ENCODE results near the gene PARP2.
"Not testable (repeated sequence)": the region's sequence is repeated elsewhere in the genome, so short reads cannot be mapped to it uniquely, and the experiment has no call there.

PARP2 gene, protein sequence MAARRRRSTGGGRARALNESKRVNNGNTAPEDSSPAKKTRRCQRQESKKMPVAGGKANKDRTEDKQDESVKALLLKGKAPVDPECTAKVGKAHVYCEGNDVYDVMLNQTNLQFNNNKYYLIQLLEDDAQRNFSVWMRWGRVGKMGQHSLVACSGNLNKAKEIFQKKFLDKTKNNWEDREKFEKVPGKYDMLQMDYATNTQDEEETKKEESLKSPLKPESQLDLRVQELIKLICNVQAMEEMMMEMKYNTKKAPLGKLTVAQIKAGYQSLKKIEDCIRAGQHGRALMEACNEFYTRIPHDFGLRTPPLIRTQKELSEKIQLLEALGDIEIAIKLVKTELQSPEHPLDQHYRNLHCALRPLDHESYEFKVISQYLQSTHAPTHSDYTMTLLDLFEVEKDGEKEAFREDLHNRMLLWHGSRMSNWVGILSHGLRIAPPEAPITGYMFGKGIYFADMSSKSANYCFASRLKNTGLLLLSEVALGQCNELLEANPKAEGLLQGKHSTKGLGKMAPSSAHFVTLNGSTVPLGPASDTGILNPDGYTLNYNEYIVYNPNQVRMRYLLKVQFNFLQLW

DNA sequence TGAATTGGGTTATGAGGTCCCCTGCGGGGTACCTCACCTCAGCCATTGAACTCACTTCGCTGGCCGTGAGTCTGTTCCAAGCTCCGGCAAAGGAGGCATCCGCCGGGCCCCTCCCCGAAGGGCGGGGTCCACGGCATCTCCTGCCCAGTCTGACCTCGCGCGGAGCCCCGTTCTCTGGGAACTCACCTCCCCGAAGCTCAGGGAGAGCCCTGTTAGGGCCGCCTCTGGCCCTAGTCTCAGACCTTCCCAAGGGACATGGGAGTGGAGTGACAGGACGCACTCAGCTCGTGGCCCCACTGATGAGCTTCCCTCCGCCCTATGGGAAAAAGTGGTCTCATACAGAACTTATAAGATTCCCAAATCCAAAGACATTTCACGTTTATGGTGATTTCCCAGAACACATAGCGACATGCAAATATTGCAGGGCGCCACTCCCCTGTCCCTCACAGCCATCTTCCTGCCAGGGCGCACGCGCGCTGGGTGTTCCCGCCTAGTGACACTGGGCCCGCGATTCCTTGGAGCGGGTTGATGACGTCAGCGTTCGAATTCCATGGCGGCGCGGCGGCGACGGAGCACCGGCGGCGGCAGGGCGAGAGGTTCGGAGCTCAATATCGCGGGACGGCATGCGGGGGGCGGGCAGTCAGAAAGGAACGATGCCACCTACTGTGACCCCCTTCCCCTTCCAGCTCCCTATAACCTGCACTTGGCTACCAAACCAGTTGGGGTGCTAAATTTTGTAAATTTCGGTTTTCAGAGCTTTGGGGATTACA lies at the start of gene PARP2:
Gene PARP2 (plus strand): TSS at position 544 of the 770 bp plus-strand sequence. CDS start 7 bp downstream, at position 551.
- DNase-seq (ENCODE audit: low read depth in 2 of 2): peak; percentile 95 to 97

DNA sequence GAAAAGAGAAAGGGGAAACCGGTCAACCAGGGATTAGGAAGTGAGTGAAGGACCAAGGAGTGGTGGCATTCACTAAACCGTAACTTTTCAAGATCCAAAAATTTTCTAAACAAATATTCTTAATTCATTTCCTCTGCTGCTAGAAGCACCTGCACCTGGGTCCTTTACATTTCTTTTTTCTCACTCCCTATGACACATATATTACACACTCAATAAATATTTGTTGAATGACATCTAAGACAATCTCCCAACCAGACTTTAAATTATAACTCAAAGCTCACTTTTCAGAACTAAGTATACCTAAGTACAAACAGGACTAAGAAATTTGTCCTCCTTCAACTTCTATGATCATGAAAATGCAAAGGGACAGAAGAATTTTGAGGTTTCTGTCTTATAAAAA lies 48.8 kb upstream of the PARP2 start:
- no peak for DNase-seq (ENCODE audit: low read depth in 2 of 2)

DNA sequence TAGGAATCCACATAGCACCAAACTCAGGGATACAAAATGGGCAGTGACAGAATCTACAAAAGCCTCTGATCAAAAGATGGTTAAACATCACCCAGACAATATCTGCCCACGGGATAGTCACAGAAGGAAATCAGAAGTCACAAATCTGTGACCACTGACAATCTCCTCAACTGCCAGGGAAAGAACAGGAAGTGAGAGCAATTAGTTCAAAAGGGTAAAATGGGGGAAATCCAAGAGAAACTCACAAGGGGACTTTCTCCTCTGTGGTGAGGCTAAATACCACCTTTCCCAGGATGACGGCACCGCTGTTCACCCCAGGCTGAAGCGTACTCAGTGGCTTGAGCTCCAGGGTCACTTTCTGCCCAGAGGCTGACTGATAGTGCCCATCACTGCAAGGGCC lies 48.4 kb upstream of the PARP2 start:
- no peak for DNase-seq (ENCODE audit: low read depth in 2 of 2)

DNA sequence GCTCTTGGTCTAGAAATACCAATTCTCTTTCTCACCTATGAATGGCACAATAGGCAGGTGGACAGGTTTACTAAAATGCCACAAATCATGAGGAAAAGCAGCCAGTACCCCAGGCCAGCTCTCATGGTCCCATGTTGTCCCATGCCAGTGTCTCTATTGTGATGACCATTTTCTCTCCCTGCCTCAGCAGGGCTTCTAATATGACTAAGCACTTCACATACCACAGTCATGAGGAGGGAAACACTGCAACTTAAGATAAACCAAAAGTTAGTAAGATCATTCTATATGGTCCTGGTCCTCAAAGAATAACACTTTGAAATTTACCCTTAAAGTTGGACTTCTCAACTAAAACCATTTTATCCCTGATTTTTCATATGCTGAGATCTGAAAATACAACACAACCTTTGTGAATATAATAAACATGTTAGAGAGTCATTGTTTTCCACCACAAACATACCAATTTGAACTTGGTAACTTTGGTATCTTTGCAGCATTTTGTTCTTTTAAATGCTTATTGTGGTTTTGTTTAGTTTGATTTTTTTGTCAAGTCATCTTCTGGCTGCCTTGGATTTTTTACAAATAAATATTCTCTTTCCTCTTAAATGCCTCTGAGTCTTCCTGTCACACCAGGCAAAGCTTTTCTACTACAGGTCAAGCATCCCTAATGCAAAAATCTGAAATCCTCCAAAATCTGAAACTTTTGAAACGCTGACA lies 41.2 kb upstream of the PARP2 start:
- DNase-seq (ENCODE audit: low read depth in 2 of 2): no peak

DNA sequence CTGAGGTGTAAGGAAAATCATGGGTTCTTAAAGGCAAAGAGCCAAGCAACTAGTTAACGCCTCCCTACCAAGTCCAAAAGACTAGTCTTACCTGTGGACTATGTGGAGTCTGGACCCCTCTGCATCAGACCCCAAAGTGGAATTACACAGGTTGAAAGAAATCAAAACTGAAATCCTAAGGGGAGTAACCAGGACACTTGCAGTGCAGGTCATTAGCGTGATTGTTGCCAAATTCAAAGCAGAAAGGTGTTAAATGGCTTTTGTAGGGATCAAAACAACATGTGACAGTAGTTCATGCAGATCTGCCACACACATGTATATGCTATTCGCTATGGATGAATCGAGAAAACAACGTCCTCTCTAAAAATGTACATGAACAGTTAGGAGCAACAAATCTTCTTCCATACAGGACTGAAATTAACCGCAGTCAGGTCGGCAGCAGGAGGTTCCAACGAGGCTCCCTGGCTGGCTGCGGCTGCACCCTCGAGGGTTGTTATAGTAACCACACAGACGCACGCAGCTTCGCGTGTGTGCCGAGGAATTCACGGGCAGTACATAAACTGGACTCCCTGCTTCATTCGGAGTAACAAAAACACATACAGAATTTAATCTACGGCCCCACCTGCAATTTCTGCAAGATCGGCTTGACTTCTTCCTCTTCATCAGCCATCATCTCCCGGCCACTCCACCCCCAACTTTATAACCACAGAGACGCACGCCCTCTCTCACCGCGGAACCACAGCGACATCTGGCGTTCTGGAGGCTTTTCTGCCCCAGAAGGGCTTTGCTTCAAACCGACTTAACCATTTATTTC lies 38.0 kb upstream of the PARP2 start, which contains the start of gene TTC5:
Gene TTC5 (minus strand): TSS at position 687 of the 814 bp plus-strand sequence. CDS start 14 bp downstream, at position 673.
- DNase-seq (ENCODE audit: low read depth in 2 of 2): peak; percentile 71 to 81

DNA sequence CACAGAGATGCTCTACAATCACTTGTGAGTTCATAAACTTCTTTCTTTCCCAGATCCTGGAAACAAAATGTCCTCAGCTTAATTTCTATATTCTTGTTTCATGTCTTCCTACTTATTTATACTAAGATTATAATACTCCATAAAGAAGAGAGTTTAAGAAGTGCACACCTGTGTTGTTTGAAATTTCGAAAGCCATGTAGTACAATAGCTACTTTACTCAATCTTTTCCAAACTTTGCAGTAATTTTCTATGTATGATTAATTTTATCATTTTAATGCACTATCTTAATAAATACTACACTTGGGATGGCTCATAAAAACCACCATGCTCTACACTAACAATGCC lies 37.4 kb upstream of the PARP2 start:
- no peak for DNase-seq (ENCODE audit: low read depth in 2 of 2)

DNA sequence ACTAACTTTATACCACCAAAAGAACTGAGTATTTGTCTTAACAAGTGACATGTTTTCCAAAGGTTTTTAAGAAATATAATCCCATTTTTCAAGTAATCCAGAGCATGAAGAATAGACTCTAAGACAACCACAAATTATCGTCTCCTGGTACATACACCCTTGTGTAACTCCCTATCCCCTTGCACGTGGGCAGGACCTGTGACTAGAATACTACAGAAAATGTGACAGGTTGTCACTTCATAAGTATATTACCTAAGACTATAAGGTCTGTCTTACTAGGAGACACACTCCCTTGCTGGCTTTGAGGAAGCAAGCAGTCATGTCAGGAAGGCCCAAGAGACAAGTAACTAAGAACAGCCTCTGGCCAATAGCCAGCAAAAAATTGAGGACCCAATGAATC lies 29.4 kb upstream of the PARP2 start:
- DNase-seq (ENCODE audit: low read depth in 2 of 2): no peak

DNA sequence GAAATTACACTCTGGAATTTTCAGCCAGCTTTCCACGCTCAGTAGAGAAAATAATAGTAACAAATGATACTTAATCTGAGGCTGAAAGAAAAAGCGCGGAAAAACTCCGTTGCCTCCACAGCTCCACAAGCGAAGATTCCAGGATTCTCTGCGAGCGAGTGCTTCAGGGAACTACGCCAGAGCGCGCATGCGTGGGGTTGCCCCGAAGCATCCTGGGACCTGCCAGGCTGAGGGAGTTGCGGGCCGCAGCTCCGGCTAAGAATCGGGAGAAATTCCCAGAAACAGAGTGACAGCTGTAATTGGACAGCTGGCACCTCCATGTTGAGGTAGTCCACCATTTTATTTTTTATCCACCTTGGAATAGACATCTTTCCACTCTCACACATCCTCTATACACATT lies 25.7 kb upstream of the PARP2 start:
- no peak for DNase-seq (ENCODE audit: low read depth in 2 of 2)

DNA sequence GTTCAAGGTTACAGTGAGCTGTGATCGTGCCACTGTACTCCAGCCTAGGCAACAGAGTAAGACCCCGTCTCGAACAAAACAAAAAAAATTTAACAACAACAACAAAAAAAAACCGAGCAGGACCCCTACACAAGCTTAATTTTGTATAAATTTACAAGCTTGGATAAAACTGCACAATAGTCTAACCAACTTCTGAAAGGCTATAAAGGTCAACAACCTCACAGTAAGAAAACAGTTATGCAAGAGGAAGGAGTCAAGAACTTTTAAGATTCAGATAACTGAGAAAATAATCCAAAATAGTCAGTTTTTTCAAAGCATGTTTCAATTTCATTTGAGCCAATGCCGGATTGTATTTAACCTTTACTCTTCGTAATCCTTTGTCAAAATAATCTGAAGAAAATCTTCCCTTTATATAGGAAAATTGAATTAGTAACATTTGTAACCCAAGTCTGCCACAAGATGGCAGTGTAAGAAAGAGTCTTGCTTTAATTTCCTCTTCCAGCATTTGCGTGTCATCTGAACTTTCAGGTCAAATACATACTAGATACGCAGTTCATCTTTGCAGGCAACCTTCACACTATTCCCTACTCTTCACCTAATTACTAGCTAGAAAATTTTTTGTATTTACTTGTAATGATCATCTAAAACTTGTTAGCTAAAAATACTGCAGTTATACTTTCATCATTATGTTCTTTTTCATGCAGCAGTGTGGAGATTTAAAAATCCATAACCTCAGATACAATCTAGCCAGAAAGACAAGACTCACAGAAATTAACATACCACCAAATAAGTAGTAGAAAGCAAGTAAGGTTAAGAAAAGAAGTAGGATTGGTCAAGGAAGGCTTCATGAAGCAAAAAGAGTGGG lies 16.2 kb upstream of the PARP2 start:
- no peak for DNase-seq (ENCODE audit: low read depth in 2 of 2)

DNA sequence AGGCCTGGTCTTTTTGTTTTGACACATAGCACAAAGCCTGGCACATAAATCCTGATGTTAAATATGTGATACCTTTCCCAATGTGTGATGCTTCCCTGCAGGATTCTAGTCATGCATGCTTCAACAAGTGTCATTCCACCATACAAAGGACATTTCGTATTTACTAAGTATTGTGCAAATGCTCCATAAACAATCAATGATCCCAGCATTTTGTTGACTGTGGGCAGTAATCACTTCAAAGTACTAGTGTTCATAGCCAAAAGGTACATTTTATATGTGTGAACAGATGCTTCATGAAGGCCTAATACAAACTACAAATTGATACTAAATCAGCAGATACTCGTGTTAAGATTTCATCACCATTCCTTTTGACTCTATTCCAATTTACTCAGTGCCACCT lies 14.7 kb upstream of the PARP2 start:
- DNase-seq (ENCODE audit: low read depth in 2 of 2): no peak

DNA sequence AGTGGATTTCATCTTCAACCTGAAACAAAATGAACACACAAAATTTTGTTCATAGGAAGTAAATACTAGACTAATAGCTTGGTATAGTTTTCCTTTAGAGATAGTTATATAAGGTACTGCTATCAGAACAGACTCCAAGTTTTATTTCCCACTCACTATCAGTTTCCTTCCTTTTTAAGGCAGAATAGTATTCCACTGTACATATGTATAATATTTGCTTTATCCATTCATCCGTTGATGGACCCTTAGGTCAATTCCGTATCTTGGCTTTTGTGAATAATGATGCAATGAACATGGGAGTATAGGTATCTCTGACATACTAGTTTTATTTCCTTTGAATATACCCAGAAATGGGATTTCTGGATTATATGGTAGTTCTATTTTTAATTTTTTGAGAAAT lies 14.1 kb upstream of the PARP2 start:
- DNase-seq (ENCODE audit: low read depth in 2 of 2): no peak

DNA sequence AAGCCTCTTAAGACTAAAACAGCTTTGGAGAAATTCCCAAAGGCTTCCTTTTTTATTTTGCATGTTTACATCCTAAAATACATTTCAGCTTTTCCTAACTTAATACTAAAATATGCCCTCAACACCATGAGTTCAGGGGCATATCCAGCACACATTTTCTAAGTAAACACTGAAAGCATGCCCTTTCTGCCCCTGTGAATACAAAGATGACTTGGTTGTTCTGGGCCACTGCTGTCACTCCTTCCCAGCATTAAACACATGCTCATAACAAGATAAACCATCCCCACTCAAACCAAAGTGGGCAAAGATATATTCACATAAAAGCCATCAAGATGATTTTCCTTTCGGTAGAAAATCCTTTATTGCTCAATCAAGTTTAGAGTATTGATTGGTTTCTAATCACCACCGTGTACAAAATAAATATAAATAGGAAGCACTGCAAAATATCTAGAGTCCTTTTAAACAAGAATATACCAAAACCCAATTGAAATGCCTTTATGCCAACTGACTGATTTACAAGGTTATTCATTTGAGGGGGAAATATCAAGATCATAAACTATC lies 12.3 kb upstream of the PARP2 start:
- no peak for DNase-seq (ENCODE audit: low read depth in 2 of 2)

DNA sequence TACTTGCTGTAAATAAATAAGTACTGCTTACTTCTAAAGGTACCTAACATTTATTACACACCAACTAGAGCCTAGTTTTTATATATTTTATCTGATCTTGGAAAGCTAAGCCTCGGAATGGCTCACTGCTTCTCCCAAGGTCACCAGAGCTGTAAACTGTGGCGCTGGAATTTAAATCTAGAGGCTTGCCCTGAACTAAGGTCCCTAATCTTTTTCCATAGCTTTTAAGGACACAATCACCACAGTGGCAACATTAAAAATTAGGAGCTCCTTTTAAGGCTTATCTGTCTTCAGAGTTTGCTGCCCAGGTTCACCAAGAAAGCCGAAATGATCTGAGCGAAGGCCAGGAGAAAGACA lies 11.0 kb upstream of the PARP2 start:
- DNase-seq (ENCODE audit: low read depth in 2 of 2): no peak

DNA sequence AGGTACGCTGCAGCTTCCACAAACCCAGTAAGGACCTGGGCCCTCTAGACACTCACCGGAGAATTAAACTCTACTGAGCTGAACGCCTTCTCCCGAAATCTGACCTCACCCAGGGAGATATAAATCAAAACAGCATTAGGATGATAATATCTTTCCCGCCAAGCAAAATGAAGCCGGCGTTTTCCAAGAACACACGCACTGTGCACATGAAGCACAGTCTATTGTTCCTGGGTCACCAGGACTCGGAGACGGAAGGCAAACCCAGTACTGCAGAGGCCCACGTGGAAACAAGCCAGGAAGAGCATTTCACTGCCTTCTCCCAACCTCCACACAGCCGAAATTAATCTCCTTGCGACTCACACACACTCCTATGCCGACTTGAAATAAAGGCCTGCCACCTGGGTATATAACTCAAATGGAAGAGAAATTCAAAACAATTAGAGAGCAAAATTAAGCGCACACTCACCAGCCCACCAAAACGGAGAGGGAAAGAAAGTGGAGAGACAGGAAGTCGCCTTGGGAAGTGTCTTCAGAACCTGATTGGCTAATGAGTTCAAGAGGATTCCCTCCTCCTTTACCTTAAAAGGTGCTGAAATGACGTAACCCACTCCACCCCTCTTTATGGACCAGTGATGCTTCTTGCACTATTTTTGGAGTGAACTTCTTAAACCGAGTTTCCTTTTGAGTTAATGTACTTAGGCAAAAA lies 10.5 kb upstream of the PARP2 start, which contains the start of gene CCNB1IP1:
Gene CCNB1IP1 (minus strand): TSS at position 492 of the 706 bp plus-strand sequence. CDS start 16,756 bp downstream, outside the sequence.
- DNase-seq (ENCODE audit: low read depth in 2 of 2): peak in 1 of 2 donors; percentile 32

DNA sequence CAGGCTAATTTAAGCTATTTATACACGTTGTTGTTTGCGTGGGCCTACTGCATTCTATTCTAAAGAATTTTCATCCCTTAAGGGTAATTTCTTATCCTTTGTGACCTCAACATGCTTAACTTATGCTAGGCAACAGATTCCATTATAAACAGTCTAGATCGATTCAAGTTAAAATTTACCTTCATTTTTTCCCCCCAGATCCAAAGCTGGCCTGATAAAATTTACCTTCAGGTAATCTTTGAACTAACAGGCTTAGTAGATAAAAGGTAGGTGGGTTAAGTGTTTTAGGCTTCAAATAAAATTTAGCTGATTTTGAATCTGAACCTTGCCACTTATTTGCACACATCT lies 10.0 kb upstream of the PARP2 start:
- no peak for DNase-seq (ENCODE audit: low read depth in 2 of 2)

DNA sequence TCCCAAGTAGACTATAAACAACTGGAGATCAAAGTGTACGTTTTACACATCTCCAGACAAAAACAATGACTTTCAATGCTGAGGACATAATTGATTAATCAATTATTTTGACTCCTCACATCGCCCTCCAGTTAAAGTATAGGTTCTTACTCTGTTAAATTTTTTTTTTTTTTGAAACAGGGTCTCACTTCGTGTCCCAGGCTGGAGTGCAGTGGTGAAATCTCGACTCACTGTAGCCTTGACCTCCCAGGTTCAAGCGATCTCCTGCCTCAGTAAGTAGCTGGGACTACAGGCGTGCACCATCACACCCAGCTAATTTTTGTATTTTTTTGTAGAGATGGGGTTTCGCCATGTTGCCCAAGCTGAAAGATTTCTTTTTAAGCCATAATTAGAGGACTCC lies 9.4 kb upstream of the PARP2 start:
- no peak for DNase-seq (ENCODE audit: low read depth in 2 of 2)

DNA sequence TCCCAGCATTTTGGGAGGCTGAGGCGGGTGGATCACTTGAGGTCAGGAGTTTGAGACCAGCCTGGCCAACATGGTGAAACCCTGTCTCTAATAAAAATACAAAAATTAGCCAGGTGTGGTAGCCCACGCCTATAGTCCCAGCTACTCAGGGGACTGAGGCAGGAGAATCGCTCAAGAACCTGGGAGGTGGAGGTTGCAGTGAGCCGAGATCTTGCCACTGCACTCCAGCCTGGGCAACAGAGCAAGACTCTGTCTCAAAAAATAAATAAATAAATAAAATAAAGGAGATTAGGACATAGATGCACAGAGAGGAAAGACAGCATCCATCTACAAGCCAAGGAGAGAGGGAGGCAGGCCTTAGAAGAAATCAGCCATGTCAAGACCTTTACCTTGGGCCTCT lies 2.4 kb upstream of the PARP2 start:
- DNase-seq (ENCODE audit: low read depth in 2 of 2): not testable (repeated sequence)

DNA sequence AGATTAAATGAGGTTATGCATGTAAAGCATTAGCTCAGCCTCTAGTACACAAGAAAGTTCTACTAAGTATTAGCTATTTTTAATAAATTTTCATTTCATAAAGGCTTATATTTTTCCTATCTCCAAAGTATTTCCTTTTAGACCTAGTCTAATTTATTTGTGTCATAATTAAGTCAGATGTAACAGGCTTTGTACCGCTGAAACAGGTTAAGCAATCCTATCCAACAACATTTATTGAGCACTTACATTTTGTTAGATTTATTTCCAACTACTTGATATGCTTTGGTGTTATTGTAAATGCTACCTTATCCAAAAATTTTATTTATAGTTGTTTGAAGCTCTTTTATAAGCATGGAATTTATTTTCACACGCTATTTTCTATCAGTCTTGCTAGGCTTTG lies 1.8 kb upstream of the PARP2 start:
- DNase-seq (ENCODE audit: low read depth in 2 of 2): no peak

DNA sequence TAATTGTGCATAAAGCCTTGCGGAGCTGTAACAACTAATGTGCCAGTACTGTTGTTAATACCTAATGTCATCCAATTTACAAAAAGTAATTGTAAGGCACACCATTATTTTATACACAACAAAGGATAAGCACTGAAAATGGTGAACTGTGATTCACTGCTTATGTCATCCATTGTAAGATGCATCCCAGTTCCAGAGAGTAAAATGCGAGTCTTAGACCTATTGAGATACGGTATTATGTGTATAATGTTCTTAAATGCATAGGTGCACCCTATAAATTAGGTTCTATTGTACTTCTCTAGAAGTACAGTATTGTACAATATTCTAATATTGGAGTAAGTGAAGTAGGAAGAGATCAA lies 406 bp downstream of the PARP2 start:
- no peak for DNase-seq (ENCODE audit: low read depth in 2 of 2)

All from stimulated activated CD4-positive, alpha-beta T cell treated with anti-CD3 and anti-CD28 coated beads, Interleukin-15, amount 100 ng/mL, for 48 hours (primary cell).